HepG2 (cell line): ENCODE measurements around the gene SMCHD1. TPM values are rescaled to one million over a fixed set of nuclear protein-coding genes. Genes with fewer than 3 reads are reported as not detected.

ENCODE experiments used
- KAT7 ChIP-seq: IDR thresholded peaks from 2 replicates; pipeline ENCODE4 v1.6.1; 2018; ENCODE audit warnings: borderline replicate concordance, missing compliant biosample characterization
- KDM5B ChIP-seq: sonication (generic); formaldehyde crosslinking; IDR thresholded peaks from 2 replicates; pipeline ENCODE4 v1.4.0; 2020; ENCODE audit warnings: missing genetic modification reagents, mild to moderate bottlenecking, borderline replicate concordance
- NR2F2 ChIP-seq: IDR thresholded peaks from 2 replicates; pipeline ENCODE4 v1.6.1; 2012; ENCODE audit warnings: low read depth, inconsistent platforms, borderline replicate concordance
- RCOR2 ChIP-seq: IDR thresholded peaks from 2 replicates; pipeline ENCODE4 v1.6.1; 2016; ENCODE audit warnings: missing biosample characterization, missing genetic modification reagents
- RELA ChIP-seq: sonication (generic); formaldehyde crosslinking; IDR thresholded peaks from 2 replicates; pipeline ENCODE4 v1.4.0; 2020; ENCODE audit warnings: missing genetic modification reagents
- RNF2 ChIP-seq: fragments of 450-650 bp; conservative IDR thresholded peaks from 2 replicates; pipeline ENCODE4 v1.6.1; 2016; ENCODE audit warnings: low read depth
- SETDB1 ChIP-seq: sonication (generic); formaldehyde crosslinking; IDR thresholded peaks from 2 replicates; pipeline ENCODE4 v1.5.1; 2020; ENCODE audit warnings: missing genetic modification reagents, mild to moderate bottlenecking, borderline replicate concordance
- TAF1 ChIP-seq: sonication (generic); formaldehyde crosslinking; IDR thresholded peaks from 2 replicates; pipeline ENCODE4 v1.4.0; 2020; ENCODE audit warnings: missing genetic modification reagents
- YEATS2 ChIP-seq: sonication (generic); formaldehyde crosslinking; IDR thresholded peaks from 2 replicates; pipeline ENCODE4 v1.4.0; 2020; ENCODE audit warnings: missing genetic modification reagents, borderline replicate concordance
- ZNF33A ChIP-seq: sonication (generic); formaldehyde crosslinking; IDR thresholded peaks from 2 replicates; pipeline ENCODE4 v1.5.1; 2020; ENCODE audit warnings: missing genetic modification reagents, mild to moderate bottlenecking, moderate library complexity, borderline replicate concordance
- ZNF547 ChIP-seq: sonication (generic); formaldehyde crosslinking; IDR thresholded peaks from 2 replicates; pipeline ENCODE4 v1.5.1; 2020; ENCODE audit warnings: mild to moderate bottlenecking, missing genetic modification reagents
- ZNF616 ChIP-seq: sonication (generic); formaldehyde crosslinking; IDR thresholded peaks from 2 replicates; pipeline ENCODE4 v1.5.0; 2020; ENCODE audit warnings: low read depth, mild to moderate bottlenecking, missing genetic modification reagents
- ZNF83 ChIP-seq: sonication (generic); formaldehyde crosslinking; IDR thresholded peaks from 2 replicates; pipeline ENCODE4 v1.4.0; 2020; ENCODE audit warnings: missing genetic modification reagents, mild to moderate bottlenecking, borderline replicate concordance
- polyA plus RNA-seq, 8 experiments: library from polyadenylated mRNA; depleted of rRNA in 3 of 8; stranded (reverse) in 7 of 8; unstranded in 1 of 8; fragments of >200 nt; fragmentation: Illumina TruSeq in 4 of 8; extraction: Trizol in 4 of 8; gene quantifications; 2 replicates each; pipeline versions ENCODE4 v1.2.1 to v1.2.3, GENCODE V29; 2011 to 2016; ENCODE audit warnings: low read depth in 4 of 8, missing spikeins in 1 of 8, mixed read lengths in 1 of 8; ENCODE audit not compliant: insufficient read depth in 1 of 8
- total RNA-seq, 5 experiments: library from RNA; depleted of rRNA; stranded (reverse); fragments of >200 nt; fragmentation: Illumina TruSeq; extraction: Trizol; gene quantifications; 2 replicates each; pipeline ENCODE4 v1.2.3, GENCODE V29; 2016; ENCODE audit warnings: low read depth in 1 of 5
- TF ChIP-seq, protein P1 (sequence below): sonication (generic); formaldehyde crosslinking; IDR thresholded peaks from 2 replicates; pipeline ENCODE4 v1.5.0; 2020; ENCODE audit warnings: mild to moderate bottlenecking, missing genetic modification reagents
- TF ChIP-seq, protein P2 (sequence below): sonication (generic); formaldehyde crosslinking; IDR thresholded peaks from 2 replicates; pipeline ENCODE4 v1.9.0; 2021; ENCODE audit warnings: missing genetic modification reagents, mild to moderate bottlenecking, borderline replicate concordance
- TF ChIP-seq, protein P3 (sequence below): sonication (generic); formaldehyde crosslinking; IDR thresholded peaks from 2 replicates; pipeline ENCODE4 v1.8.1; 2023; ENCODE audit warnings: mild to moderate bottlenecking, missing genetic modification reagents
- TF ChIP-seq, protein P4 (sequence below): sonication (generic); formaldehyde crosslinking; IDR thresholded peaks from 2 replicates; pipeline ENCODE4 v1.4.0; 2020; ENCODE audit warnings: missing genetic modification reagents
- TF ChIP-seq, protein P5 (sequence below): IDR thresholded peaks from 2 replicates; pipeline ENCODE4 v1.6.1; 2016
- TF ChIP-seq, protein P6 (sequence below): sonication (generic); formaldehyde crosslinking; IDR thresholded peaks from 2 replicates; pipeline ENCODE4 v1.8.0; 2022; ENCODE audit warnings: mild to moderate bottlenecking, missing genetic modification reagents, moderate library complexity
- TF ChIP-seq, protein P7 (sequence below): sonication (generic); formaldehyde crosslinking; IDR thresholded peaks from 2 replicates; pipeline ENCODE4 v1.9.0; 2022; ENCODE audit warnings: low read depth, missing genetic modification reagents

SMCHD1 gene
- total and polyA plus RNA-seq, 2 of the 13 experiments (the other 11 are each of a cell fraction or from before 2014, with no cell fraction given) = 21.4 to 93.6 TPM

DNA sequence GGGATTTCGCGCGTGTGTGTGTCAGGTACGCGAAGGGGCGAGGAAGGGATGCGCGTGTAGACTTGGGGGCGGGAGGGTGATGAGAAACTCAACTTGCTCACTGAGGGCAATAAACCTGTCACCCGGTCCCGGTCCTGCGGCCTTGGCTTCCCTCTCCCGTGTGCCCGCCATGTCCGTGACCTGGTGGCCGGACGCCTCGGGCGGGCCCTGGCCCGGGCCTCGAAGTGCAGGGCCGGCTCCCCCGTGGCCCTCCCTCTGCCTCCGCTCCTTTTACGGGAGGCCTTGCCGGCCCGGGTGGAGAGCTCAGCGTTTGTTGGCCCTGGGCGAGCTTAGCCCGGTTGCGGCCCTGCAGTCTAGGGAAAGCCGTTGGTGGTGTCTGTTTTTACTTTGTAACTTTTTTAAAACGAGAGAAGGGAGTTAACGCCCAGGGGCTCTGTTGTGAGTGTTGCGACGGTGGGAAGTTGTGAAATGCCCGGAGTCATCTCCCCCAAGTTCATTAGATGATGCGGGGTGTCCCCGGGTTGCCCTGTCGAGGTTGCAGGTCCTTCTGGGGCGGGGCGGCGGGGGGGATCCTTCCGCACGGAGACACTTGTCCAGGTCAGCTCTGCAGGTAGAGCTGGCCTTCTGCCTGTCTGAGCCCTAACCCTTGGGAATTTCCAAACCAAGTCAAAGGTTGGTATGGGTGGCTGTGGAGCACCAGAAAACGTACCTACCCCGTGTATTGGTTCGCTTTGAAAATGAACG lies 883 bp downstream of the SMCHD1 start (continued):
- TF ChIP-seq, protein P1, sequence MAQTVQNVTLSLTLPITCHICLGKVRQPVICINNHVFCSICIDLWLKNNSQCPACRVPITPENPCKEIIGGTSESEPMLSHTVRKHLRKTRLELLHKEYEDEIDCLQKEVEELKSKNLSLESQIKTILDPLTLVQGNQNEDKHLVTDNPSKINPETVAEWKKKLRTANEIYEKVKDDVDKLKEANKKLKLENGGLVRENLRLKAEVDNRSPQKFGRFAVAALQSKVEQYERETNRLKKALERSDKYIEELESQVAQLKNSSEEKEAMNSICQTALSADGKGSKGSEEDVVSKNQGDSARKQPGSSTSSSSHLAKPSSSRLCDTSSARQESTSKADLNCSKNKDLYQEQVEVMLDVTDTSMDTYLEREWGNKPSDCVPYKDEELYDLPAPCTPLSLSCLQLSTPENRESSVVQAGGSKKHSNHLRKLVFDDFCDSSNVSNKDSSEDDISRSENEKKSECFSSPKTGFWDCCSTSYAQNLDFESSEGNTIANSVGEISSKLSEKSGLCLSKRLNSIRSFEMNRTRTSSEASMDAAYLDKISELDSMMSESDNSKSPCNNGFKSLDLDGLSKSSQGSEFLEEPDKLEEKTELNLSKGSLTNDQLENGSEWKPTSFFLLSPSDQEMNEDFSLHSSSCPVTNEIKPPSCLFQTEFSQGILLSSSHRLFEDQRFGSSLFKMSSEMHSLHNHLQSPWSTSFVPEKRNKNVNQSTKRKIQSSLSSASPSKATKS = no peak
- TF ChIP-seq KDM5B (CRISPR knock-in tag) (0 out of 2 replicates have a peak, but pooled peaks have one; percentile 18), RNF2 (no peak), ZNF33A (CRISPR knock-in tag) (no peak), YEATS2 (CRISPR knock-in tag) (no peak), ZNF83 (no peak), ZNF616 (CRISPR knock-in tag) (no peak), NR2F2 (no peak), TAF1 (no peak; the same call in 1 of the 2 replicates), SETDB1 (CRISPR knock-in tag) (no peak), RELA (CRISPR knock-in tag) (no peak), RCOR2 (CRISPR knock-in tag) (no peak), KAT7 (CRISPR knock-in tag) (no peak), ZNF547 (CRISPR knock-in tag) (no peak)
- TF ChIP-seq, protein P2, sequence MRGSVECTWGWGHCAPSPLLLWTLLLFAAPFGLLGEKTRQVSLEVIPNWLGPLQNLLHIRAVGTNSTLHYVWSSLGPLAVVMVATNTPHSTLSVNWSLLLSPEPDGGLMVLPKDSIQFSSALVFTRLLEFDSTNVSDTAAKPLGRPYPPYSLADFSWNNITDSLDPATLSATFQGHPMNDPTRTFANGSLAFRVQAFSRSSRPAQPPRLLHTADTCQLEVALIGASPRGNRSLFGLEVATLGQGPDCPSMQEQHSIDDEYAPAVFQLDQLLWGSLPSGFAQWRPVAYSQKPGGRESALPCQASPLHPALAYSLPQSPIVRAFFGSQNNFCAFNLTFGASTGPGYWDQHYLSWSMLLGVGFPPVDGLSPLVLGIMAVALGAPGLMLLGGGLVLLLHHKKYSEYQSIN (CRISPR knock-in tag) = no peak
- TF ChIP-seq, protein P3, sequence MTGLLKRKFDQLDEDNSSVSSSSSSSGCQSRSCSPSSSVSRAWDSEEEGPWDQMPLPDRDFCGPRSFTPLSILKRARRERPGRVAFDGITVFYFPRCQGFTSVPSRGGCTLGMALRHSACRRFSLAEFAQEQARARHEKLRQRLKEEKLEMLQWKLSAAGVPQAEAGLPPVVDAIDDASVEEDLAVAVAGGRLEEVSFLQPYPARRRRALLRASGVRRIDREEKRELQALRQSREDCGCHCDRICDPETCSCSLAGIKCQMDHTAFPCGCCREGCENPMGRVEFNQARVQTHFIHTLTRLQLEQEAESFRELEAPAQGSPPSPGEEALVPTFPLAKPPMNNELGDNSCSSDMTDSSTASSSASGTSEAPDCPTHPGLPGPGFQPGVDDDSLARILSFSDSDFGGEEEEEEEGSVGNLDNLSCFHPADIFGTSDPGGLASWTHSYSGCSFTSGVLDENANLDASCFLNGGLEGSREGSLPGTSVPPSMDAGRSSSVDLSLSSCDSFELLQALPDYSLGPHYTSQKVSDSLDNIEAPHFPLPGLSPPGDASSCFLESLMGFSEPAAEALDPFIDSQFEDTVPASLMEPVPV (CRISPR knock-in tag) = no peak
- TF ChIP-seq, protein P4, sequence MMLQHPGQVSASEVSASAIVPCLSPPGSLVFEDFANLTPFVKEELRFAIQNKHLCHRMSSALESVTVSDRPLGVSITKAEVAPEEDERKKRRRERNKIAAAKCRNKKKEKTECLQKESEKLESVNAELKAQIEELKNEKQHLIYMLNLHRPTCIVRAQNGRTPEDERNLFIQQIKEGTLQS (CRISPR knock-in tag) = no peak
- TF ChIP-seq, protein P5, sequence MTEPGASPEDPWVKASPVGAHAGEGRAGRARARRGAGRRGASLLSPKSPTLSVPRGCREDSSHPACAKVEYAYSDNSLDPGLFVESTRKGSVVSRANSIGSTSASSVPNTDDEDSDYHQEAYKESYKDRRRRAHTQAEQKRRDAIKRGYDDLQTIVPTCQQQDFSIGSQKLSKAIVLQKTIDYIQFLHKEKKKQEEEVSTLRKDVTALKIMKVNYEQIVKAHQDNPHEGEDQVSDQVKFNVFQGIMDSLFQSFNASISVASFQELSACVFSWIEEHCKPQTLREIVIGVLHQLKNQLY = no peak
- TF ChIP-seq, protein P6, sequence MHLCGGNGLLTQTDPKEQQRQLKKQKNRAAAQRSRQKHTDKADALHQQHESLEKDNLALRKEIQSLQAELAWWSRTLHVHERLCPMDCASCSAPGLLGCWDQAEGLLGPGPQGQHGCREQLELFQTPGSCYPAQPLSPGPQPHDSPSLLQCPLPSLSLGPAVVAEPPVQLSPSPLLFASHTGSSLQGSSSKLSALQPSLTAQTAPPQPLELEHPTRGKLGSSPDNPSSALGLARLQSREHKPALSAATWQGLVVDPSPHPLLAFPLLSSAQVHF (CRISPR knock-in tag) = no peak; the same call in 1 of the 2 replicates
- TF ChIP-seq, protein P7, sequence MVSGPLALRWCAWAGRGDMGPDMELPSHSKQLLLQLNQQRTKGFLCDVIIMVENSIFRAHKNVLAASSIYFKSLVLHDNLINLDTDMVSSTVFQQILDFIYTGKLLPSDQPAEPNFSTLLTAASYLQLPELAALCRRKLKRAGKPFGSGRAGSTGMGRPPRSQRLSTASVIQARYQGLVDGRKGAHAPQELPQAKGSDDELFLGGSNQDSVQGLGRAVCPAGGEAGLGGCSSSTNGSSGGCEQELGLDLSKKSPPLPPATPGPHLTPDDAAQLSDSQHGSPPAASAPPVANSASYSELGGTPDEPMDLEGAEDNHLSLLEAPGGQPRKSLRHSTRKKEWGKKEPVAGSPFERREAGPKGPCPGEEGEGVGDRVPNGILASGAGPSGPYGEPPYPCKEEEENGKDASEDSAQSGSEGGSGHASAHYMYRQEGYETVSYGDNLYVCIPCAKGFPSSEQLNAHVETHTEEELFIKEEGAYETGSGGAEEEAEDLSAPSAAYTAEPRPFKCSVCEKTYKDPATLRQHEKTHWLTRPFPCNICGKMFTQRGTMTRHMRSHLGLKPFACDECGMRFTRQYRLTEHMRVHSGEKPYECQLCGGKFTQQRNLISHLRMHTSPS (CRISPR knock-in tag) = no peak
